HG02870 (cell line): ENCODE data around the gene ALOXE3.

Experiments
- ATAC-seq: cut with Tn5 transposase; IDR thresholded peaks from one replicate; pipeline ENCODE4 v1.9.1; 2021; ENCODE audit warnings: mild to moderate bottlenecking, moderate library complexity; ENCODE audit not compliant: unreplicated experiment

The ALOXE3 gene

GRCh38 chr17:8154608-8155155, 36.4 kb upstream of the ALOXE3 start:
- ATAC-seq: no peak

- ATAC-seq: no peak
Observed at GRCh38 chr17:8153957-8154607, 35.8 kb upstream of the ALOXE3 start.

- no peak for ATAC-seq
Observed at GRCh38 chr17:8153525-8153956, 35.2 kb upstream of the ALOXE3 start.

GRCh38 chr17:8153031-8153451, 34.7 kb upstream of the ALOXE3 start:
- no peak for ATAC-seq

- ATAC-seq: no peak
Observed at GRCh38 chr17:8152112-8152775, 33.9 kb upstream of the ALOXE3 start, which contains the start of gene PER1. PER1 (minus strand) TSS chr17:8152404; CDS start chr17:8150706, 1,698 bp downstream.

- no peak for ATAC-seq
Observed at GRCh38 chr17:8151641-8152111, 33.4 kb upstream of the ALOXE3 start.

- peak; percentile 45 for ATAC-seq
Observed at GRCh38 chr17:8151120-8151640, 32.9 kb upstream of the ALOXE3 start.

- ATAC-seq: no peak
Observed at GRCh38 chr17:8150194-8151119, 32.1 kb upstream of the ALOXE3 start.

- ATAC-seq: no peak
Observed at GRCh38 chr17:8149419-8150193, 31.3 kb upstream of the ALOXE3 start.

- ATAC-seq: no peak
Observed at GRCh38 chr17:8148560-8148959, 30.2 kb upstream of the ALOXE3 start.

GRCh38 chr17:8147805-8148404, 29.6 kb upstream of the ALOXE3 start:
- no peak for ATAC-seq

- no peak for ATAC-seq
Observed at GRCh38 chr17:8147141-8147804, 29.0 kb upstream of the ALOXE3 start.

GRCh38 chr17:8146381-8147140, 28.2 kb upstream of the ALOXE3 start:
- ATAC-seq: no peak

- no peak for ATAC-seq
Observed at GRCh38 chr17:8145811-8146210, 27.5 kb upstream of the ALOXE3 start.

- no peak for ATAC-seq
Observed at GRCh38 chr17:8144401-8145231, 26.3 kb upstream of the ALOXE3 start.

- ATAC-seq: no peak
Observed at GRCh38 chr17:8143581-8144400, 25.5 kb upstream of the ALOXE3 start.
